ENCODE measurements around the gene PRRC2B.
"Not testable (repeated sequence)": the region's sequence is repeated elsewhere in the genome, so short reads cannot be mapped to it uniquely, and the experiment has no call there.

PRRC2B gene

DNA sequence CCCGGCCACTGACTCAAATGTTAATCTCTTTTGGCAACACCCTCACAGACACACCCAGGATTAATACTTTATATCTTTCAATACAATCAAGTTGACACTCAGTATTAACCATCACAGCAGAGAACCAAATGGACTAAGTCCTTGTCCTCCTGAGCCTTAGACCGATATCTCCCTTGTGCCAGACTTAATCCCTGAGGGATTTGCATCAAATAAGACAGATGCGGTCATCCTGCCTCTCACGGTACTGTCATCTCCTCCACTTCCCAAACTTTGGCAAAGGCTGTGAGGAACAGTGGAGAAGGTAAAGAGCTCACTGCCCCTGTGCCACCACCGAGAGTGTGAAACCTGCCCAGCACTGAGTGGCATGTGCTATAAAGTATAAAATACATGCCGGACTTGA is 6.5 kb upstream of the PRRC2B start:
- DNase-seq (ENCODE audit: low read depth), result no peak

GRCh38 chr9:131391020-131391419 is 2.9 kb upstream of the PRRC2B start:
- DNase-seq (ENCODE audit: low read depth), result no peak

DNA sequence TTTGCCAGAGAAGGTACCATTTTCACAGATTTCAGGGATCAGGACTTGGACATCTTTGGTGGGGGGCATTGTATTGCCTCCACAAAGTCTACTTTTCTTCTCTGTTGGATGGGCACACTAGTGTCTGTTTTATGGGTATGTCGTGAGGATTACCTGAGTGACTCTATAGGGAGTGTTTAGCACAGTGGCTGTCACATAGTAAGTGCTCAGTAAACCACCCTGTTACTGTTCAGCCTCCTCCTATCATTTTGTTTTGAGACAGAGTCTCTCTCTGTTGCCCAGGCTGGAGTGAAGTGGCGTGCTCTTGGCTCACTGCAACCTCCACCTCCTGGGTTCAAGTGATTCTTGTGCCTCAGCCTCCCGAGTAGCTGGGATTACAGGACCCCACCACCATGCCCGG is 2.4 kb upstream of the PRRC2B start:
- no peak for DNase-seq (ENCODE audit: low read depth)

- DNase-seq (ENCODE audit: low read depth), result no peak
These were observed 724 bp downstream of the PRRC2B start for GRCh38 chr9:131394464-131395156.

DNA sequence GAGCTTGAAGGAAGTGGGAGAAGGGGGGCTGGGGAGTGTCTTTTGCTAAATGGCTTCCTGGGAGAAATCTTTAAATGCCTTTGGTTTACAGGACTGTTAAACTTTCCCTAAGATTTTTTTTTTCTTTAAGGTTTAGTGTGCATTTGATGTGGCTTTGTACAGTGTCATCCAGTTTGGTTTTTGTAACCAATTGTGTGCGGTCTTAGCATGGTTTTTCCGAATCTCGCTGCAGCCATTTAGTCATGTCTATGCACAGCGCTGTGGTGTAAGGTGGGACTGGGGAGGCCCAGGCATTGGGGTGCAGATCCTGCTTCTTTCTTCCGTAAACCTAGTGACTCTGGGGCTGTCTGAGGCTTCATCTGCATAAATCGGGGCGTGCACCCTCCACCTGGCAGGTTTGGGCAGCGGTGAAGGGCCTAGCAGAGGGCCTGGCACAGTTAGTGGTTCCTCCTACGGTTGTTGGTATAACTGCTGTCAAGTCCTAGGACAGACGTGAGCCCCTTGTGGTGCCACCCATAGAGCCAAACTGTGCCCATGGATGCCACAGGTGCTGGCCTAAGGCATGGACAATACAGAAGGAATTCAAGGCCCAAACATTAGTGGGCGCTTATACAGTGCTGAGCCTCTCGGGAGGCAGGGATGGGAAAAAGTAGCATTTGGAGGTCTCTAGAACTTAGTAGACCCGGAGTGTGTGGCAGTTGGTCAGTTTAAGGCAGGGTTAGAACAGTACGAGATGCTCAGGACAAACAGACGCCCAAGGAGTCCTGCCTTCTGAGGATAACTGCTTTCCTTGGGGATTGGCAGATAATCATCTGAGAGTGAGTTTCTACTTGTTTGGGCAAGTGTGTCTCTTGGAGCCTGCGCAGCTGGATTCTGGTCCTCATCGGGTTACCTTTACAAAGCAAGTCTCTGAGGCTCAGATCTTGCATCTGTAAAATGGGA is 1.5 kb downstream of the PRRC2B start:
- DNase-seq (ENCODE audit: low read depth), result peak; percentile 56

GRCh38 chr9:131396099-131396479 is 2.2 kb downstream of the PRRC2B start:
- DNase-seq (ENCODE audit: low read depth), result not testable (repeated sequence)

DNA sequence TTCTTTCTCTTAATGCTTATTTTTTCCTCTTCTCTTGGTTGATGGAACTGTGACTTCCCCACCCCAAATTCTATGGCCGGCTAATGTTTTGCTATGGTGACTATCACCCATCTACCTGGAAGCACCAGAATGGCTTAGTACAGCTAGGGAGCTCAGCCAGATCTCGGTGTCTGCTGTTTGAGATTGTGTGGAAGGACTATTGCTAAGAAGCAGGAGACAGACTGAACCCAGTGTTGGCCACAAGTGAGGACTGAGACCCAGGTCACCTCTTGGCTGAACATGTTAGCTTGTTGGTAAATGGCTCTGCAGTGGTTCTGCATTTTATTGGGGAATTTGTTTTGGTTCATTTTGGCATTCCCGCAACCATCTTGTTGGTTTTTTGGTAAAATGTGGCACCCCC is 2.7 kb downstream of the PRRC2B start:
- no peak for DNase-seq (ENCODE audit: low read depth)

DNA sequence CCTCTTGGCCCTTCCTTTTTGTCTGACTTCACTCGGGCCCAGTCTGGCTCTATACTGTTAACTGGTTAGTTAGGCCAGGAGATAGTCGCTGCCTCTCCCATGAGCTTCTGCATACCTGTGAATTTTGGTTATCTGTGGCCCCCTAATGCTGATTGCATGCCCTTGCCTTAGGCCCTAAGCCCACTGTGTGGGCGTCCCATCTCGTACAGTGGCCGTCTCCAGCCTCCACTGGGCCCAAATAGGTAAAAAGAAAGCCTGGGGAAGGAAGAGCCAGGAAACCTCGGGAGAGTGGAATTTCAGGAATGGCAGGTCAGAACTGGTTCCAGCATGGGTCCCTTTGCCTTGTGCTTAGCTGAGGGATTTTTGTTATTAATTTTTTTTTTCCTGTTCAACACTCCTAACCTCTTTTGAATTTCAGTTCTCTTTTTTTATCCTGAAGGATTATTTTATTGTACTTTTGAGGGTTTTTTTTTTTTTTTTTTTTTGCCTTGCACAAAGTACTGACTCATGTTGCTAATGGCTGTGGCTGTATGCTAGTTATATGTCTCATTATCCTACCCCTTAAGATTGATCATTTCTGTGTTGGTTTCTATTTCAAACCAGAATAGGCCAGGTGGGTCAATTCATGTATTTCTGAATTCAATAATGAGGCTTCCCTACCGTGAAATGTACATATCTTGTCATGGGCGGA is 3.4 kb downstream of the PRRC2B start:
- no peak for DNase-seq (ENCODE audit: low read depth)

DNA sequence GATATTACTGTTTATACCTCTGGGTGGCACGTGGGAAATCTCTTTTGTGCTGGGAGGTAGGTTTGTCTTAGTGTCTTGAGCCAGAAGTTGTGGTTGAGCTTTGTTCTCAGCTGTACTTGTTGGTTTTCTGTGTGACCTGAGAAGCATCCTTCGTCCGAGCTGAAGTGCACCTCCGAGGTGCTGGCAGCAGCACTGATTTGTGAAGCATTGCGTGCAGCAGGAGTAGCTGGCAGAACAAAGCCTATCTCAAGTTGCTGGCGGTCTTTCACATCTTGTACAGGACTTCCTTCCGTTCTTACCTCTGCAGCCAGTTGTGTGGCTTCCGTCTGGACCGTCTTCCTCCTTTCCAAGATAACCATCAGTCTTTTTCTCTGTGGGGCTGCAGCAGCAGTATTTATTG is 4.3 kb downstream of the PRRC2B start:
- peak; percentile 42 for DNase-seq (ENCODE audit: low read depth)

DNA sequence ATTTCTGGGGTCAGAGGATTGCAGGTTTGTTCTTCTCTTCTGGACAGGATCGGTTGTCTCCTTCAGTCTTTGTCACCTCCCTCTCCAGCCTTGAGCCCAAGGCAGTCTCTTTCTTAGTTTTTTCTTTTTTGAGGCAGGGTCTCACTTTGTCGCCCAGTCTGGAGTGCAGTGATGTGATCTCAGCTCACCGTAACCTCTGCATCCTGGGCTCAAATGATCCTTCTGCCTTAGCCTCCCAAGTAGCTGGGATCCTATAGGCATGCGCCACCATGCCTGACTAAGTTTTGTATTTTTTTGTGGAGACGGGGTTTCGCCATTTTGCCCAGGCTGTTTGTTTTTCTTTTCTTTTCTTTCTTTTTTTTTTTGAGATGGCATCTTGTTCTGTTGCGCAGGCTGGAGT is 6.1 kb downstream of the PRRC2B start:
- no peak for DNase-seq (ENCODE audit: low read depth)

DNA sequence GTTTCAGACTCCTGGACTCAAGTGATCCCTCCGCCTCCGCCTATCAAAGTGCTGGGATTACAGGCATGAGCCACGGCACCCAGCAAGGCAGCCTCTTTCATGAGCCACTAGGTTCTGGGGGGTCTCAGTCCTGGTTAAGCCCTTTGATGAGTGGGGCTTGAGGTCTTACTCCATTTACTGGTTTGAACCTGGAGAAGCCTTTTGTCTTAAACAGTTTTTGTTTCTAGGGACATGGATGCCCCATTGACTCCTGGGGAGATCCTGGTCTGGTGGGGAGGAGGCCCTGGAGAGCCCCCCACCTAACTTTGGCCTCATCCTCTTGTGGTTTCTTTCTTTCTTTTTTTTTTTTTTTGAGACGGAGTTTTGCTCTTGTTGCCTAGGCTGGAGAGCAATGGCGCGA is 6.7 kb downstream of the PRRC2B start:
- no peak for DNase-seq (ENCODE audit: low read depth)

DNA sequence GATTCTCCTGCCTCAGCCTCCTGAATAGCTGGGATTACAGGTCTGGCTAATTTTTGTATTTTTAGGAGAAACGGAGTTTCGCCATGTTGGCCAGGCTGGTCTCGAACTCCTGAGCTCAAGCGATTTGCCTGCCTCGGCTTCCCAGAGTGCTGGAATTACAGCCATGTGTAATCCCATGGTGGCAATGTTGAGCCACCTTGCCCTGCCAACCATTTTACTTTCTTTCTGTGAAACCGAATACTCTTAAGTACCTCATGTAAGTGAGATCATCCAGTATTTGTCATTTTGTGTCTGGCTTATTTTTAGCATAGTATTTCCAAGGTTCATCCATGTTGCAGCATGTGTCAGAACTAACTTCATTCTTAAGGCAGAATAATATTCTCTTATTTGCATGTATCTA is 8.2 kb downstream of the PRRC2B start:
- DNase-seq (ENCODE audit: low read depth), result no peak

GRCh38 chr9:131402738-131403492 is 9.0 kb downstream of the PRRC2B start:
- DNase-seq (ENCODE audit: low read depth), result no peak

DNA sequence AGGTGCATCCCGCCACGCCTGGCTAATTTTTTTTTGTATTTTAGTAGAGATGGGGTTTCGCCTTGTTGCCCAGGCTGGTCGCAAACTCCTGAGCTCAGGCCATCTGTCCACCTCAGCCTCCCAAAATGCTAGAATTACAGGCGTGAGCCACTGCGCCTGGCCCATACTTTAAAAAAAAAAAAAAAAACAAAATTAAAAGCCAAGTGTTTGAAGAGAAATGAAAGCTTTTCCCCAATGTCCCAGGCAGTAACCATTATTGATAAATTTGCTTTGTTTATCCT is 9.5 kb downstream of the PRRC2B start:
- DNase-seq (ENCODE audit: low read depth), result no peak

DNA sequence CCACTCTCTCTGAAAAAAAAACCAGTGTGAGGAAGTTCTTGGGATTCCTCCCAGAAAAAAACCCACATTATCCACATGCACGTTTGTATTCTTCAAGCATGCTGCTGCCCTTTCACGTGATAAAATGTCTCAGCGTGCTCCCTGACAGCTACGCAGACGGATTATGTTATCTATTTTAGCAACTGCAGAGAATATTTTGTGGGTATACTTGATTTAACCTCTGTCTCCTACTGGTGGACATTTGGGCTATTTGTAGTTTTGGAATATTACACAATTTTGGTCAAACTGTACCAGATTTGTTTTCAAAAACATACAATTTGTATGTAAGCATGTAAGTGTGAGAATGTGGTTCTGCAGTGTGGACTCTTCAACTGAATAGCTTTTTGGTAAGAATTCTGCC is 10.7 kb downstream of the PRRC2B start:
- DNase-seq (ENCODE audit: low read depth), result no peak

GRCh38 chr9:131404987-131405386 is 11.1 kb downstream of the PRRC2B start:
- no peak for DNase-seq (ENCODE audit: low read depth)

DNA sequence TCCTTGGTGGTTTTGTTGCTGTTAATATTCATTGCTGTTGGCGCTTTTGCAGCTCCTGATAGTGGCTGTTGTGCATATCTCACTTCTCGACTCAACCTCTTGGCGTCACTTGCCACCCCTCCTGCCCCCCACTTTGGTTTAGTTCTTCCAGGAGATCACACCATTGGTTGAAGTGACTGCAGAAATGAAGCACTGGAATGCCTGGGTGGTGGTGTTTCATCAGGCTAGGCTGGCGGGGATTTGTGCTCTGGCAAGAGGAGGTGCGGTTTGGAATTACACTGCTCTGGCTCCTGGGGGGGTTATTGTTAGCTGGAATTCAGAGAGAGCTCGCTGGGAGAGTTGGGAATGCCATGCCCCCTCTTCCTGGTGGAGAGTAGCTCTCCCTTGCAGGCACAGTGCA is 11.5 kb downstream of the PRRC2B start:
- DNase-seq (ENCODE audit: low read depth), result no peak

DNA sequence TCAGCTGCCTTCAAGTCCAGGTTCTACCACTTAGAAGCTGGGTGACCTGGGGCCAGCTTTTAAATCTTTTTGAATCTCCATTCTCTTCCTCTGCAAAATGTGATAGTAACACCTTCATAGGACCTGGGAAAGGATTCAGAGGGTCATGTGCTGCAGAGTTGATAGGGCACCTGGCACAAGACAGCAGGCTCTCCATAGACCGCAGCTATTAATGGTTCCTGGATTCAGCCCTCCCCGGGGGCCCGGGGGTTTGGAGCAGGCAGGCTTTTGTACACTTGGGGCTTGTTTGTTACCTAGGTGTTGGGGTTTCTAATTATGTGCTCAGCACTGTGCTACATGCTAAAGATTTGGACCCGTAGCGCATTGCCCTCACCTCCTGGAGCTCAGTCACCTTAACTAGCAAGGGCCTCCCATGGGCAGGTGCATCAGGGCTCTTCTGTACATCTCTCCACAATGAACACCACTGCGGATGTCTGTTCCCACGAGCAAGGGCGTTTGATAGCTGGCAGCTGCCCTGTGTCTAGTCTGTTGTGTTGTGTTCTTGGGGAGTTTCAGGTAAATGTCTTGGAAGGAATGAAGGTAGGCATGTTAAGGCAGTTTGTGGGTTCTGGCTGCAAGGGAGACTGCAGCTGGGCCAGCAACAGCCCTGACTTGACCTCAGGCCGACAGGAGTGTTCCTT is 12.1 kb downstream of the PRRC2B start:
- no peak for DNase-seq (ENCODE audit: low read depth)

GRCh38 chr9:131406563-131407436 is 12.9 kb downstream of the PRRC2B start:
- no peak for DNase-seq (ENCODE audit: low read depth)

- DNase-seq (ENCODE audit: low read depth), result no peak
These were observed 13.9 kb downstream of the PRRC2B start for GRCh38 chr9:131407717-131408195.
